VCaP (cell line): Measurements from ENCODE around the gene FSTL4.

Source experiments
- H3K27ac ChIP-seq: fragments of 450-650 bp; 2 replicates; pipeline ENCODE4 v1.5.1; 2017
- TF ChIP-seq, protein P1 (sequence below): fragments of 450-650 bp; conservative IDR thresholded peaks from 2 replicates; pipeline ENCODE4 v1.5.1; 2017; ENCODE audit warnings: mild to moderate bottlenecking, moderate library complexity

Gene FSTL4

DNA sequence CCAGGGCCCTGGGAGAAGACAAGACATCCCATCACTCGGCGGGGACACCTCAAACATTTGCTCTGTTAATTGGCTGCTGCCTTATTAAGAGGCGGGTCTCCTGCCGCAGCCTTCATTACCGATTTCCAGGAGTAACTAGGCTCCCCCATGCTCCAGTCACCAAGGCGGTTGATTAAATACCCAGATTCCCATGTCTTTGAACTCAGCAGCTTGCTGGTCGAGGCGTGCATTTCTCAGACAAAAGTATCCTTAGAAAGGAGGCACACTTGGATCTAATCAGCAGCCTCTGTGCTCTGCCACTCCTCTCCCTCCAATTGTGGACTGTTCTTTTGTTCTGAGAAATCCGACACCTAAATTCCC, 228.8 kb downstream of the FSTL4 start:
- H3K27ac ChIP-seq = no peak overlapping the region
- TF ChIP-seq, protein P1, sequence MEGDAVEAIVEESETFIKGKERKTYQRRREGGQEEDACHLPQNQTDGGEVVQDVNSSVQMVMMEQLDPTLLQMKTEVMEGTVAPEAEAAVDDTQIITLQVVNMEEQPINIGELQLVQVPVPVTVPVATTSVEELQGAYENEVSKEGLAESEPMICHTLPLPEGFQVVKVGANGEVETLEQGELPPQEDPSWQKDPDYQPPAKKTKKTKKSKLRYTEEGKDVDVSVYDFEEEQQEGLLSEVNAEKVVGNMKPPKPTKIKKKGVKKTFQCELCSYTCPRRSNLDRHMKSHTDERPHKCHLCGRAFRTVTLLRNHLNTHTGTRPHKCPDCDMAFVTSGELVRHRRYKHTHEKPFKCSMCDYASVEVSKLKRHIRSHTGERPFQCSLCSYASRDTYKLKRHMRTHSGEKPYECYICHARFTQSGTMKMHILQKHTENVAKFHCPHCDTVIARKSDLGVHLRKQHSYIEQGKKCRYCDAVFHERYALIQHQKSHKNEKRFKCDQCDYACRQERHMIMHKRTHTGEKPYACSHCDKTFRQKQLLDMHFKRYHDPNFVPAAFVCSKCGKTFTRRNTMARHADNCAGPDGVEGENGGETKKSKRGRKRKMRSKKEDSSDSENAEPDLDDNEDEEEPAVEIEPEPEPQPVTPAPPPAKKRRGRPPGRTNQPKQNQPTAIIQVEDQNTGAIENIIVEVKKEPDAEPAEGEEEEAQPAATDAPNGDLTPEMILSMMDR = no peak

DNA sequence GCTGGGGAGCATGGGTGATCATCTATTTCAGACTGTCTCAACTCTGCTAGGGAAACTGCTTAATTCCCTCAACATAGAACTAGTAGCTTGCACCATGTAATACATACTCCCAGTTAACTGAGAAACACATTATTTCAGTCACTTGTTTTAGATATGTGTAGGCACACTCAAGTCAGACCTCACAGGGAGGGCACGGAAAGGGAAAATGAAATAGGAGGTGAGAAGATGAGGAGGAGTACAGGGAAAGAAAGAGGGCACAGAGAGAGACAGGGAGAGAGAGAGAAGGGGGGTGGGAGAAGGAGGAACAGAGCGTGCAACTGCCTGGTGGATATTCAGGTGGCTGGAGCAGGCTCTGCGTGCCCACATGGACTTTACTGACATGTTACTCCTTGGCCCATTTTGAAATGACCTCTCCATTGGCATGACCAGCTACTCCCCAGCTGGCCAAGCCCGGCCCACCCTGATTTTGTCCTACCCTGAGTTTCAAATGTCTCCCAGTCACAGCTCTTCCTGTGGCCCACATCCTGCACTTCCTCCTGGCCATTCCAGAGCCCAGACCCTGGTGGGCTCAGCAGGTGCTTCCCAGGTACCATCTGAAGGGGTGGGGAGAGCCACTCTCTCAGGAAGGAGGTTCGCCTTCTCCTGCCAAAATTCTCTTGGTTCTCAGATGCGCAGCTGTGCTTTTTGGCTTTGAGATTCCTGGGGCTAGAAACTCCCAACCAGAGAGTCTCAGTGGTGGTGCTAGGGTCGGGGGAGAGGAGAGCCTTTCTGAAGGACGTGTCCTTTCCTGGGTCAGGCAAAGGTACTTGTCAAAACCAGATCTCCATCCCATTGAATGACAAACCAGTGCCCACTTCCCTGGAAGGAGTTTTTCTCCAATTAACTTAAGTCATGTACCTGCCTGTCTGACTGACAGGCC, 229.4 kb downstream of the FSTL4 start:
- H3K27ac ChIP-seq = no peak overlapping the region
- TF ChIP-seq, protein P1 = no peak

DNA sequence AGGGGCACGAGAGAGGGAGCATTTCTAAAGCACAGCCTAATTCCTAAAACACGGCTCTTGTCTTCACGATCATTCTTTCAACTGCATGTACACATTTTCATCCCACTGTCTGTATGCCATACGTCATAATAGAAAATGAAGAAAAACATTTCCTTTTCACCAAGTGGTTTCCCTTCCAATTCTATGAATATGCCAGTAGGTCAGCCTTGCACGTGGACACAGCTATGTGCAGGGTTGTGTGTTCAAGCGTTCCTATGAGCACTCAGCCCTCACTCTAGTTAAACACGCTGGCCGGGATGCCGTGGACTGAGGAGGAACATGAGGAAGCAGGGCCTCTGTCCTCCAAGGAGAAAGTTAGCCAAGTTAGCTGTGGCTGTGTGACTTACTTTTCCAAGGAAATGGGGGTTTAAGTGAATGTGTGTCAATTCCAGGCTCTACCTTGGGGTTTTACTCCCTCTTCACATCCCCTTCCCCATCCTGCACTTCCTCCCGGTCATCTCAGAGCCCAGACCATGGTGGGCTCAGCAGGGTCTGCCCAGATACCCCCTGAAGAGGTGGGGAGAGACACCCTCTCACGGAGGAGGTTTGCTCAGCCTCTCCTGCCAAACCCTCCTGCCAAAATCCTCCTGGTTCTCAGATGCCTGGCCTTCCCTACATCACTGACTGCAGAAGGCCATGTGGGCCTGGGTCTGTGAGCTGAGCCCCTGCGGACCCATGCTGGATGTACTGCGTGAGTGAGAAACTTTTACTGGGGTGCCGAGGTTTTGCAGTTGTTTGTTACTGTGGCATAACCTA, 230.6 kb downstream of the FSTL4 start:
- TF ChIP-seq, protein P1 = no peak
- H3K27ac ChIP-seq = no peak overlapping the region

GRCh38 chr5:133381041-133381440, 231.3 kb downstream of the FSTL4 start:
- H3K27ac ChIP-seq = no peak overlapping the region
- TF ChIP-seq, protein P1 = no peak

DNA sequence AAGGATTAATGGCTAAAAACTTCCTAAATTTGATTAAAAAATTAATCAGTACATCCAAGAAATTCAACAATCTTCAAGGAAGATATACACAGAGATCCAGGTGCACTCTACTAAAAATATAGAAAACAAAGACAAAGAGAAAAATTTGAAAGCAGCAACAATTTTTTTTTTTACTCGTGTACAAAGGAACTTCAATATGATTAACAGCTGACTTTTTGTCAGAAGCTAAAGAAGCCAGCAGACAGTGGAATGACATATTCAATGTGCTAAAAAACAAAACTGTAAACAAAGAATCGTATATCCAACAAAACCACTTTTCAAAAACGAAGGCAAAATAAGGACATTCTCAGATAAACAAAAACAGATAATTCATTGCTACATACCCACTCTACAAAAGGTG, 234.6 kb downstream of the FSTL4 start:
- TF ChIP-seq, protein P1 = no peak
- no peak overlapping the region for H3K27ac ChIP-seq

DNA sequence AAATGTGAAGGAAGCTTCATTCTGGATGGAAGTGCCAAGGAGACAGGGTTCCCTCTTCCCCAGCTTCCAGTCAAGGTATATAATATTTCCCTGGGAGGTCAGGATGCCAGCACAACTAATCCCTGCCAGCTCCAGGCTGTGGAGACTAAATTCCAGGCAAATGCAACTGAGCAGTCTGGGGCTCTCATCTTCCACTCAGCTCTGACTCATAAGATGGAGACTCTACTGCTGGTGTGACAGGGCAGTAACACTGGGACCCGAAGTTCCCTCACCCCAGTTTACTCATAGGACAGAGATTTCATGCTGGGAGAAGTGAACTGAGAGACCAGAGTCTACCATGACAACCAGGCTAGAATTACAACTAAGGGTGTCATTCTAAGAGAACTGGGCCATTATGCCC, 235.4 kb downstream of the FSTL4 start:
- no peak overlapping the region for H3K27ac ChIP-seq
- TF ChIP-seq, protein P1 = no peak

GRCh38 chr5:133373121-133373870, 239.0 kb downstream of the FSTL4 start:
- H3K27ac ChIP-seq = no peak overlapping the region
- TF ChIP-seq, protein P1 = no peak
